ENCODE data around the gene ELP4.

Gene ELP4

GRCh38 chr11:31822927-31823643 lies 313.5 kb downstream of the ELP4 start:
- DNase-seq (ENCODE audit: low read depth), result no peak

DNA sequence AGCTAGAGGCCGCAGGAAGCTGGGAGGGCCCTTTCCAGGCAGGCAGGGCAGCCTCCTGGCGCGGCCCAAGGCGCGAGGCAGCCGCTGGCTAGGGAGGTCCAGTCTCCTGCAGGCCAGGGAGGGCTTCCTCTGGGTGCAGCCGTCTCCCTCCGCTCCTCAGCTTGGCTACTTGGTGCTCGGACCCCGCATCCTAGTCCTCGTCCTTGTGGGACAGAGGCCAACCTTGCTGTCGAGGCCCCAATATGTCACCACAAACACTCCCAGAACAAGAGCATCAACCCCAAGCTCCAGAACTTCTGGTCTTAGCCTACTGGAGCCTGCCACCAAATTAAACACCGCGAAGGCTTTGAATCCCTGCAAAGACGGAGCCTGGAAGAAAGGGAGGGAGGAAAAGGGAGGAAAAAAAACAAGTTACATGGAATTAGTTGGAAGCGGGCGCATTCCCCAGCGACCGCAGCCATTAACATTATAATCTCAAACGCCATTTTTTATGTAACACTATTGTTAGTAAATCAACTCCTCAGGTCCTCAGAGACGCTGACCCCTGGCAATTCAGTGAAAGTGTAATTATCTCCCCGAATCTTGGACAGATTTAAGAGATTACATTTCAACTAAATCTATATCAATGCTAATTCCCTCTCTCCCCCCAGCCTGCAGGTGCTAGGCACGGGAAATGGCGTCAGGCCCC lies 314.2 kb downstream of the ELP4 start:
- no peak for DNase-seq (ENCODE audit: low read depth)

DNA sequence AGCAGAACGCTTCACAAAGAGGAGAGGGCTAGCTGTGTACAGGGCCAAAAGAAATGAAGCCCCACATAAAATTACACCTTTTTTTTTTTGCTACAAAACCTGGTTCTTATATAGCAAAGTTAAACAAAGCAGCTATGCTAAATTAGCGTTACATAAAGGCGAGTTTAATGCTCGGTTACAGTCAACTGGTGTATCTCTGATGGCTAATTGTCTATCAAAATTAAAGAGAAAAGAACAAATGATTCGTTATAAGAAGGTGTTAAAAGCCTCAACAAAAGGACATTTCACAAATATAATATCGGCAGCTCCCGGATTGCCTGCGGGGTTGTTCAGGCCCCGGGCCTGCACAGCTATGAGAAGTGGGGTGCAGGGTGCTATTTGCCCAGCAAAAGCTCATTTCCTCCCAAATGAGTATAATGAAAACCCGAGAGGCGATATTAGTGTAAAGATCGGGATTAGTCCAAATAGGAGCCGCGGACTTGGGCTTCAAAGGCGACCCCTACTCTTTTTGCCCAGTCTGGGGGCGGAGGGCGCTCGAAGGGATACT lies 314.8 kb downstream of the ELP4 start:
- DNase-seq (ENCODE audit: low read depth), result no peak

DNA sequence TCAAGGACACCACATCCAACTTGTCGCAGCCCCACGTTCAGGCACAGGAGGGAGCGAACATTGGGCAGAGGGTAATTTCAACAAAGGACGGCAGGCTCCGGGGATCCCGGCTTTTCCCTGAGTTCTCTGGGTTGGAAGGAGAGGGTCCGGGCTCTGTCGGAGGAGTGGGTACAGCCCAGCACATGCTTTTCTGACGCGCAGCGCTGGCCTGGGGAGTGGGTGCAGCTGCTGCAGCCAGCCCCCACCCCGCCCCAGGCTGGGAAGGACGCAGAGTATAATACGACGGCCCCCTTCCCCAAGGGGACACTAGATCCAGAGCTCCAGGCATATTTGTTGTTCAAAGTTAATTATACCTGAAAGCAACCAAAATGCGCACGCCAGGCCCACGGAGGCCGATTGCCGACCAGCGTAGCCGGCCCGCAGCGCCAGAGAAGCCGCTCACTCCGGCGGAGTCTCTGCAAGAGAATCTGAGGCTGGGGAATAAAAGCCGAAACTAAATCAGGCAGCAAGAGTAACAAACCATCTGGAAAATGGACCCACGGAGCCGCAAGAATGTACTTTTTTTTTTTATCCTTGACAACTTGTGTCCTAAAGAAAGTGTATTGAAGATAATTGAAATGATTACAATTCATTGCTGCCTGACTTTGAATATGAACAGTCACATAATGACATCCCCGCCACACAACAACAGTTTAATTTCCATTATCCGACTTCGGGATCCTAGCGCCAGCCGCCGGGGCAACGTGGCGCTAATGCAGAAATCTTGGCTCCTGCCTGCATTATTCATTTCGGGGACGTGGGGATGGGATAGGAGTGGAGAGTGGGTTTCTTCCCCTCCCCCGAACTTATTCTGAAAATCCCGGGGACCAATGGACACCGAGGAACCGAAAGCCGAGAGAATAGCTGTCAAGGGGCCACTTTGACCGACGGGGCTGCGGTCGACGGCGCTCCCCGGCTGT lies 315.6 kb downstream of the ELP4 start:
- no peak for DNase-seq (ENCODE audit: low read depth)

DNA sequence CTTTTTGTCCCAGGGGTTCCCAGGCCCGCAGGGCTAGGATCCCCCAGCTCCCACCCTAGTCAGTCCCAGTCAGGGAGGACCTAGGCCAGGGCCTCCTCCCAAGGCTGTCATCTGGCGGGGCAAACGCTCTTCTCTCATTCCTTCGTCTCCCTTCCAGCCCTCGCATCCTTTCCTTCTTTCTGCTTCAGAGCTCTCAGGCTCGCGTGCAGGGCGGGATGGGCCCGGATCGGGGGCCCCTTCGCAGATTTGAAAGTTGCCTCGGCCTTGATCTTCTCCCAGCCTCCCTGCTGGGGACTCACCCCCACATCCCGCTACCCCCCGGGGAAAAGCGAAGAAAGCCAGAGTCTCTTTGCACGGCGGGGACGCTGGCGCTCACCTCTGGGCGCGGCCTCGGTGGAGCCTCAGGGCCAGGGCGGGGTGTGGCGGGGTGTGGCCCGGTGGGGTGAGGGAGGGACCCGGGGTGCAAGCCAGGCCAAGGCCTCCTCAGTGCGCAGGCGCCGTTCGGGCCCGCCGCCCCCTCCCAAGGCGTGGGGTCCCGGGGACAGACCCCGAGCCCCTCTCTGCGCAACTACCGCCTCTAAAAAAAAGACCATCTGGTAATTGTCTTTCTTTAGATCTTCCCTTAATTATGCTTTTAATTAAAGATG lies 316.4 kb downstream of the ELP4 start:
- no peak for DNase-seq (ENCODE audit: low read depth)

GRCh38 chr11:31826536-31827438 lies 317.2 kb downstream of the ELP4 start:
- DNase-seq (ENCODE audit: low read depth), result no peak

DNA sequence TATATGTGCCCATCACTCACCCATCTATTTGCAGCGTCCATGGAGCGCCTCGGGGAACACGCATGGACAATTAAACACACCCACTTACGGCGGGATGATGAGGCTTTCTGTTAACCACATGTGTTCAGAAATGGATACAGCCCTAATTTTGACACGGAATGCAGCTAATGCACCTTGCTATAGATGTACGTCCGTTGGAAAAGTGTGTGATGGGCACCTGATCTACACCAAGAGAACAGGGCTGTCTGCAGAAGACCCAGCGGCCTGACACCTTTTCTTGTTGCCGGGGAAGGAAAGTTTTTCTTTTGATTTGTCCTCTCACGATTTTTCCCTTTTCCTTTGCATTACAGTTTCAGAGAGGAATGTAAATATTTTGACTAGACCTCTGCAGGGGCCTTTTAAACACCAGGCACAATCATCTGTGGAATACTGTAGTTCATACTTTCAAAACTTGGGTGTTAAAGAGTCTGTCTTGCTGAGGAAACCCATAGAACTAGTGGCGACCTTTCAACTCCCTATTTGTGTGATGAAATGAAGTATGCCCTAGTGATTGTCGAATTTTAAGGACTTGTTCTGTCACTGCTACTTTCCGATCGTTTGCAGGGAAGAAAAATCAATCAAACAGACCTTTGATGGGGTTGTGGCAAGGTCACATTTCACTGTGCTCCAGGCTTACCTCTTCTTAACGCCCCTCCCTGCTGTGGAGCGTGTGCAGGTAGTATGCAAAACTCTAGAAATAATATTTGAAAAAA lies 318.1 kb downstream of the ELP4 start:
- DNase-seq (ENCODE audit: low read depth), result no peak

DNA sequence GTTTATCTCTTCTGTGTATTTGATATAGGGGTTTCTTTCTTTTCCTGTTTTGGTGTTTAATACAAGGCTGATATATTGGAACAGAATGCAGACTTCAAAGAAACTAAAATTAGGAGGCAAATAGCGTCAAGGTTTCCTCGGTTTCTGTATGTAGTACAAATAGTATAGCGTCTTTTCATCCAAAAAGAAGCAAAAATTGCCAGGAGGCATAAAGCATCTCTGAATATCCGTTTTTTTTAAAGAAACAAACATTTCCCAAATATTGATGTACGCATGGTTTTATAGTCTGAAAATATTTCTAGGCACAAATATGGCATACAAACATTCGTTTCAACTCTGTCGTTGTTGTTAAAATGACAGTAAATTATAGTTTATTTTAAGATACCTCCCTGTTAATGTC lies 318.6 kb downstream of the ELP4 start:
- no peak for DNase-seq (ENCODE audit: low read depth)

DNA sequence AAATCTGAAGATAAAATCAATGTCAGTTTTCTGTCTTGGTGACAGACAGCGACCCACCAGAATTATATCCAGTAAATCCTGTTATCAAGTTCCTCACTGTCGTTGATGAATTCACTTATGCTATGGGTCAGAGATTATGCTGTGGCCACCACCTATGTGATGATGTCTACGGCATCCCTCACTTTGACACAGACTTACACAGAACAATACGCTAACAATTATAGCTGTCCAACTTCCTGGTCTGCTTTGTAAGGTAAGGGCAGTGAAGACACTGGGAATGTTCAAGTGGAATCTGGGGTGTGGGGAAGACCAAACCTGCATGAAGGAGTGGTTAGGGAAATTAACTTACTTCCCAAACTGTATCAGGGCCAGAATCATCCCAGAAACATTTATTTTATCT lies 320.8 kb downstream of the ELP4 start:
- DNase-seq (ENCODE audit: low read depth), result no peak

- no peak for DNase-seq (ENCODE audit: low read depth)
Measured at GRCh38 chr11:31834237-31834636, 324.7 kb downstream of the ELP4 start.
